ENCODE data around the gene FAM174A.

DNA sequence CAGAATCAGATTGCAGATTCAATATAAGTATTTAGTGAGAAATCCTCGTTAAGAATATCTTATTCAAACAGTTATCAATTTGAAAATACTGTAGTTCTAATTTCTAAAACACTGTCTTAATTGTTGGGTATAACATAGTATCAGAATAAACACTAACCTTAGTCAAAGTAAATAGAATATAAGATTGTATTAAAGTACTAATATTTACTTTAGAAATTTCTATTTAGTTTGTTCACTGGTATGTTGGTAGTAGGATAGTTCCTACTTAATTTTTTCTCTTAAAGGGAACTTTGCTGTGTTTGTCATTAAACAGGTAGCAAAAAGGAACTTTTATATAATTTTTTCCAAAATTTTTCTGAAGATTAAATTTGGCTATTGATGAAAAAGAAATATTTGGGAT is 42.3 kb downstream of the FAM174A start:
- TF ChIP-seq POLR2B (IDR thresholded peaks at IDR 0.05; ENCODE audit: low read depth, partially characterized antibody) (no peak), POLR2AphosphoS5 (IDR thresholded peaks at IDR 0.05; ENCODE audit: control insufficient read depth, insufficient read depth, low read depth, low read length) (no peak), NFXL1 (CRISPR knock-in tag; IDR thresholded peaks at IDR 0.05) (no peak), GABPB1 (CRISPR knock-in tag; IDR thresholded peaks at IDR 0.05) (no peak), CTCF (IDR thresholded peaks at IDR 0.05 in 2 of 3, conservative IDR thresholded peaks at IDR 0.05 in 1 of 3; ENCODE audit: insufficient read depth in 2 of 3, low read depth in 1 of 3, low read length in 3 of 3) (no peak), NCOA2 (IDR thresholded peaks at IDR 0.05; ENCODE audit: partially characterized antibody in 2 of 2) (no peak)
